Measurements from ENCODE around the gene PEDS1.
"Not testable (repeated sequence)": the region's sequence is repeated elsewhere in the genome, so short reads cannot be mapped to it uniquely, and the experiment has no call there.

The PEDS1 gene

DNA sequence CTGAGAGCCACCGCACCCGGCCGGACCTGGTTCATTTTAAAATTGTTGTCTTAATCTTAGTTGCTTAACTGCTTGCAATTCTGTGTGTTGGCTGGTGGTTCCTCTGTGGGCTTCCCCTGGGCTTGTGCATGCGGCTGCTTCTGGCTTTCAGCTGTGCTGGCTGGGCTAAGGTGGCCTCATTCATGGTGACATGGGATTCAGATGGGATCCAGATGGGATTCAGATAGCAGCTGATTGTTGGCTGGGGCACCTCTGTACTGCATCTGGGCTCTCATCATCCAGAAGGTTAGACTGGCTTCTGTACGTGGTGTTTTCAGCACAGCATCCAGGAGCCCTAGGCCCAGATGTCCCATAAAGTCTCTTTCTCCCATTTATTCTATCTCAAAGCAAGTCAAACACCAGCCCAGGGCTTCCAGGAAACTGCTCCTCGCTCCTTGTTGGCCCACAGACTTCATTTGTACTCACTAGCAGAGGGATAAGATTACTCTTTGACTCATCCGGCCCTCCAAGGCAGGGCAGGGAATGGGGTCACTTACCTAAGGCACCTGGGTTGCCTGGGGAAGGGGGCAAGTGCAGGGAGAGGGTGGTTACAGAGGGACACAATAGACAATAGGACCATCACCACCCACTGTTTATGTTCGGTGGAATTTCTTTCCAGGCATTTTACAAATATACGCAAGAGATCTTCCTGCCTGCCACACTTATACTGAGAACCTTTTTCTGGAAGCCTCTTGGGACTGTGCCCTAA, 10.2 kb upstream of the PEDS1 start:
- no peak for DNase-seq

DNA sequence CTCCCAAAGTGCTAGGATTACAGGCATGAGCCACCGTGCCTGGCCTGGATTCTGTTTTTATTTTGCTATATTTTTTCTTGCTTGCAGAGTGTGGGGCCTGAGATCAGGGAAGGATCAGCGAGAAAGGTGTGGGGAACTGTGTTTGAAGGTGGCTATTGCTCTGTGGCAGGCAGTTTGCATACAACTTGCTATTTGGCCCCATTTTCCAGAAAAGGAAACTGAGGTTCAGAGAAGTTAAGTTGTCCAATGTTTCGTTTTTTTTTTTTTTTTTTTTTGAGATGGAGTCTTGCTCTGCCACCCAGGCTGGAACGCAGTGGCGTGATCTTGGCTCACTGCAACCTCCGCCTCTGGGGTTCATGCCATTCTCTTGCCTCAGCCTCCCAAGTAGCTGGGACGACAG, 8.0 kb upstream of the PEDS1 start:
- DNase-seq: not testable (repeated sequence)

DNA sequence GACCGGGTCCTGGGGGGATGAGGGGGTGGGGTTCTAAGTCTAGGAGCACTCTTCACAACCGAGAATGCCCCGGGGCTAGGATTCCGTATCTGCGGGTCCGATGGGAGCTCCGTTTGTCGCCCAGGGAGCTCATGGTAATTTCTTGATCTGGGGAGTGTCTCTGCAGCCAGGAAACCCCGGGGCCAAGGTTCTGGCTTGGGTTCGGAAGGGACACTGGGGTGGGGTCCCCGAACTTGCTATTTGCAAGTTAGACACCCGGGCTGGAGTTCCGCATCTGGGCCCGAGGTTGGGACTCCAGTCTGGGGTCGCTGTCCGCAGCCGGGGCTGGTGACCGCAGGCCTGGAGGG, 397 bp downstream of the PEDS1 start:
- DNase-seq: no peak

- DNase-seq: no peak
These were observed 950 bp downstream of the PEDS1 start for GRCh38 chr20:50152394-50153152.

DNA sequence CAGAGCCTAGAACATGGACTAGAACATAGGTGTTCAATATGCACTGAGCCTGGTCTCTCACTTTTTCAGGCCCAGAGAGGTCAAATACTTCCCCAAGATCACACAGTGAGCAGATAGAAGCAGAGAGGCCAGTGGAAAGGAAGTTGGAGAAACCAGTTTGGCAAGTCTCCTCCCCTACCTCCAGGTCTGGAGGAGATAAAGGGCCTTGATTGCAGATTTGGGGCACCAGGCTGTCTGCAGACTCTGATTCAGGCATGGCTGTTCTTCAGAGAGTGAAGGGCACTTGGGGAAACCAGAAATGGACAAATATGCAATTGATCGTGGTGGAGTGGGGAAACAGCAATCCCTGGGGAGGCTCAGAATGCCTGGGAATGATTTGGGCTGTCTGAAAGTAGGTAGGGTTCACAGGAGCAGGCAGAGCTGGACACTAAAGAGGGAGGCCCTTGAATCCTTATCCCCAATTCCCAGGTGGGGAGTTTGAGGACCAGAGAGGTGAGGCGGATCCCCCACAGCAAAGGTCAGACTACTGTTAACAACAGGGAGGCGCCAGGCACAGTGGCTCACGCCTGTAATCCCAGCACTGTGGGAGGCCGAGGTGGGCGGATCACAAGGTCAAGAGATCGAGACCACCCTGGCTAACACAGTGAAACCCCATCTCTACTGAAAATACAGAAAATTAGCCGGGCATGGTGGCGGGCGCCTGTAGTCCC, 2.3 kb downstream of the PEDS1 start:
- DNase-seq: no peak

- peak in 1 of 58 donors; percentile 8 for DNase-seq
These were observed 3.9 kb downstream of the PEDS1 start for GRCh38 chr20:50149481-50150254.

DNA sequence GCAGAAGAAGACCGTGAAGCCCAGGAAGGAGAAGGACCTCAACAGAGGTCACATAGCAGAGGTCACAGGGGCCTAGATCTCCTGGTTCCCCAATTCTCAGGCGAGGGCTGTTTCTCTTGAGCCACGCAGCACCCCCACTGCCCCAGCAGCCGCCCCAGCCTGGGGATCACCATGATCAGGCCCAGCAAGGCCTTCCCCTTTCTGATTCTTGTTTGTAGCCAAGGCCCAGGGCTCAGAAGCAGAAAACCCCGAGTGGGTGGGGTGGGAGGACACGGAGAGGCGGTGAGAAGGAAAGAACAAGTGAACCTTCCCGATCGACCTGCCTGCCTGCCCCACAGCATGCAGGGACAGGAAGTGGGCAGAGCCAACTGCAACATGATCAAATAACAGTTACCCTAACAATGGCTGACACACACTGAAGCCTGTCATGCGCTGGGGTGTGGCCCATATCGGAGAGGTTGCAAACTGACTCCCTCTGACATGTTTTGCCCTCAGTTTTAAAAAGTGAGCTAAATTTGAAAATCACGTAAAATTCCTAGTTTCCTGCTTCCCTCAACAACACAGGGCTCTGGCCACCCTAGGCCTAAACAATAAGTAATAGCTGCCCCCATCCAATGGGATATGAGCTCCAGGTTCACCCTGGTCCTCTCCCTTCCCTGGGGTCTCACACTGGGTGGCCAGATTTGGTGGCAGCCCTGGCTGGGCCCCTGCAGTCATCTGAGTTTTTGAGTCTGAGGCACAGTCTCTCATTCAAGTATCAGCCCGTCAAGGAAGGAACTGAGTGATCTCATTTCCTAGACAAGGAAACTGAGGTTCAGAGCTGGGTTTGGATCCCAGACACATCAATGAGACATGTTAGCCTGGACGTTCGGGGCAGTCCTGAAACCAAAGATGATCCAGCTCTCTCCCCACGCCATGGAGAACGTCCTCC, 6.5 kb downstream of the PEDS1 start:
- DNase-seq: peak in 1 of 58 donors; percentile 6

DNA sequence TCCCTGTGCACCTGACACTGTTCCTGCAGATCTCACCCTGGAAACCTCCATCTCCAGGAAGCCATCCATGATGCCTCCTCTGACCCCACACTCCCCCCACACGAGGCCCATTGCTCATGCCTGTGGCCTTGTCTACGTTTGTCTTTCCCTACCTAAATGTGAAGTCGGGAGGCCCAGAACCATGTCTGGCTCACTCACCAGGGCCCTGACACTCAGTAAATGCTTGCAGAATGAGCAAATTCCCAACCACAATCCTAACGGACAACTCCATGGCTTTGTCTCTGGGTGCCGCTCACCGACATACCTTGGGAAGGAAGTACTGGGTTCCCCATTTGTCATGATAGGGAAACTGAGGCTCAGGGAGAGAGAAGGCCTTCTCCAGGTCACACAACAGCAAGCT, 7.3 kb downstream of the PEDS1 start:
- no peak for DNase-seq

DNA sequence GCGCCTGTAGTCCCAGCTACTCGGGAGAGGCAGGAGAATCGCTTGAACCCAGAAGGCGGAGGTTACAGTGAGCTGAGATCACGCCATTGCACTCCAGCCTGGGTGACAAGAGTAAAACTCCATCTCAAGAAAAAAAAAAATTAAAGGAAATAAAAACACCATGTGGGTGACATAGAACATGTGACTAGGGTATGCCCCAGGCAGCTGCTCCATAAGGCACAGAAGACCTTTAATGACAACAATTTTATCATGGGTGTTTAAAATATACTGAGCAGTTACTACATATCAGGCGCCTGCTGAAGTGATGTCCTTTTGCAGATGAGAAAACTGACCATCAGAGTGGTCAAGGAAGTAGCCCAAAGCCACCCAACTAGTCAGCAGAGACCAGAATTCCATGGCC, 8.0 kb downstream of the PEDS1 start:
- no peak for DNase-seq

DNA sequence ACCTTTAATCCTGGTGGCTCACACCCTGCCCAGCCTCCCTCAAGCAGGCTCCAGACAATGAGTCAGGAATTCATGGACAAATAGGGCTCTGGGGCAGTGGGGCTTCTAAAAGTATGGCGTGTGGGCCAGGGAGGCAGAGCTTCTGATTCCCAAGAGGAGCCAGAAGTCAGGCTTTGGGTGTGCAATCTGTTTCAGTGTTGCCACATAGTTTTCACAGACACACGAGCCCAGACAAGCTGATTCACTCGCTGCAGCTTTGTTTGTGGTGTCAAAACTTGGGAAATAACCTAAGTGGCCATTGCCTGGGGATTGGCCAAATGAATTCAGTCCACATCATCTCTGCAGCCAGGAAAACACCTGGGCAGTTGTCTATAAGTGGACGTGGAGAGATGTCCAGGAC, 9.2 kb downstream of the PEDS1 start:
- DNase-seq: no peak

- DNase-seq: no peak
These were observed 10.7 kb downstream of the PEDS1 start for GRCh38 chr20:50142812-50143211.

DNA sequence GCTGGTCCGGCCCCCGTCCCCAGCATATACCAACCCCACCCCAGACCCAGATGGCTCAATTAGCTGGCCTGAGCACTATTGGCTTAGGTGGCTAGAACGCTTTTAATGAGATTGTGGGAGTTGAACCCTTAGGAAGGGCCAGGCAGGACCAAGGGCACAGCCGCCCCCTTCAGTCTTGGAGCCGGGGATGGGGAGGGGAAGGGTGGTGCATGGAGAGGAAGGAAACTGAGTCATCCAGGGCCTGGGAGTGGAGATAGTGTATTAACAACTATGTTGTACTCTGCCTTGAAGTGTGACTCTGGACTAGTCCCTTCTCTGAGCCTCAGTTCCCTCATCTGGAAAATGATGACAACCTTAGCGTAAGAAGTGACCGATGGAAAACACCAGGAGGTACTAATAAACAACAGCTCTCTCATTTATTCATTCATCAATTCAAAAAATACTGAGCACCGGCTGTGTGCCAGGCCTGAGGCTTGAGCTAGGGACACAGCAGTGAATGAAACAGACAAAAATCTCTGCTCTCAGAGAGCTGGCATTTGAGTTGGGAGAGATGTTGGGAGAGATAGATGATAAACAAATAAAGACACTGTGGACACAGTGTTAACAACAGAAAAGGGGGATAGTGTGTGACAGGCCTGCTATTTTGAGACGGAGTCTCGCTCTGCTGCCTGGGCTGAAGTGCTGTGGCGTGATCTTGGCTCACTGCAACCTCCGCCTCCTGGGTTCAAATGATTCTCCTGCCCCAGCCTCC, 11.5 kb downstream of the PEDS1 start:
- no peak for DNase-seq

GRCh38 chr20:50141018-50141675, 12.4 kb downstream of the PEDS1 start:
- DNase-seq: no peak

DNA sequence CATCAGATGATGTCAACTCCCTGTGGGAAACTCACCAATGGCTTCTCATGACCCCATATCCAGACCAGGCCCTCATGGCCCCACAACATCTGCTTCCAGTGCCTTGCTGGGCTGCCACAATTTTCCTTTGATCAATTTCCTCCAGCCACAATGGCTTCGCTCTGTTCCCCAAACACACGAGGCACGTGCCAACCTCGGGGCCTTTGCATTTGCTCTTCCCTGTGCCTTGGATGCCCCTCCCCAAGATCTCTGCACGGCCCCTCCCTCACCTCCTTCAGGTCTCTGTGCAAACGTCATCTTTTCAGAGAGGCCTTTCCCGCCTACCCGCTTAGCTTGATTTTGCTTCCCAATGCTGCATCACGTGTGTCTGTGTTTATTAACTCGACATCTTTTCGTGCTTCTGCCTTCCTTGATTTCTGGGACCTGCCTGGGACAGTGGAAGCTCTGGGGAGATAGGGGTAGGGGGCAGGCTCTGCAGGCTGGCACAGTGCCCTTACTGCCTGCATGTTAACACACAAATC, 13.1 kb downstream of the PEDS1 start:
- no peak for DNase-seq

DNA sequence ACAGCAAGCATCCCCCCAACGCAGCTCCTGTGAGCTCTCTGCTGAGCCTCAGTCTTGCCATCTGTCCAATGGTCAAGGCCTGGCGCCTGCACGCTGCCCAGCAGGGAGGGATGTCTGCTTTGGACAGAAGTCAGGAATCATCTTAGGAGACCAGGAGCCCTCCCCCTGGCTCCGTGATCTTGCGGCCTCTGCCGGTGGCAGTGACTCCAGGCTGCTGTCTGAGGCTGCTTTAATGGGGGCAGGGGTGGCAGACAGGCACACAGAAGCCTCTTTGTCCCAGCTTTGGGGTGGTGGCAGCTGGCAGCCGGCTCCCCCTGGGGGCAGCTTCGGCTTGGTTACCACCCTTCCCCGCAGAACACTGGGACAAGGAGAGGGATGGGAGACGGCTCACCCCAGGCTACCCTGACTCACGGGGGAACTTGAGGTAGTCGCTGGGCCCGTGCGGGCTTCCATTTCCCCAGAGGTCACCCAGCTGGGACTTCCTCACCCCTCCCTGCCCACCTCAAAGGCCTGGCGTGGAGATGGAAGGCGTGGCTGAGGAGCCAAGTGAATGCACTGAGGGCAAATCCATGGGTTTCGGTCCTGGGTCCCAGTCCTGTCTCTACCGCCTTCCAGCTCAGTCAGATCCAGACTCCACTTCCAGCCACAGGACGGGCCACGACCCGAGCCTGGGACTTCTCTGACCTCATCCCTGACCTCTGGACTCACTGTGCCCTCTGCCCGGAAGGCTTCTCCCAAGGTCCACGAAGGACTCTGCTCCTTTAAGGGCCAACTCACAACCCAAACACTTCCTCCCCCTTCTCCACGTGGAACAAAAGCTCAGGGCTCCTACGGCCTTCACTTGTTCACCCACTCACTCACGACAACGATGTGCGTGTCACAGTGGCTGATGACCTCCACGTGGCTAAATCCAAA, 14.8 kb downstream of the PEDS1 start:
- peak in 53 of 58 donors; percentile 9 to 88 (median 70) for DNase-seq

GRCh38 chr20:50138120-50138478, 15.4 kb downstream of the PEDS1 start:
- no peak for DNase-seq

- peak in 12 of 58 donors; percentile 7 to 76 (median 26) for DNase-seq
These were observed 15.8 kb downstream of the PEDS1 start for GRCh38 chr20:50137702-50138101.
